HG02885 (cell line): ENCODE measurements around the gene COL16A1.

Source experiments
- ATAC-seq: cut with Tn5 transposase; IDR thresholded peaks from one replicate; pipeline ENCODE4 v1.9.1; 2021; ENCODE audit warnings: mild to moderate bottlenecking; ENCODE audit not compliant: unreplicated experiment, poor library complexity

The COL16A1 gene

GRCh38 chr1:31669433-31669785 is 34.4 kb downstream of the COL16A1 start:
- ATAC-seq, result no peak

- ATAC-seq, result no peak
Observed at GRCh38 chr1:31668303-31668883, 35.4 kb downstream of the COL16A1 start.

GRCh38 chr1:31667065-31667785 is 36.6 kb downstream of the COL16A1 start:
- ATAC-seq, result no peak

- ATAC-seq, result no peak
Observed at GRCh38 chr1:31666263-31666963, 37.4 kb downstream of the COL16A1 start.

GRCh38 chr1:31665234-31665878 is 38.5 kb downstream of the COL16A1 start:
- ATAC-seq, result no peak

- ATAC-seq, result no peak
Observed at GRCh38 chr1:31664528-31664927, 39.3 kb downstream of the COL16A1 start.

- ATAC-seq, result no peak
Observed at GRCh38 chr1:31663622-31664452, 40.0 kb downstream of the COL16A1 start.

- ATAC-seq, result no peak
Observed at GRCh38 chr1:31662463-31662862, 41.4 kb downstream of the COL16A1 start.

GRCh38 chr1:31661856-31662255 is 42.0 kb downstream of the COL16A1 start:
- no peak for ATAC-seq

GRCh38 chr1:31660871-31661455 is 42.9 kb downstream of the COL16A1 start:
- ATAC-seq, result no peak

- no peak for ATAC-seq
Observed at GRCh38 chr1:31659889-31660288, 43.9 kb downstream of the COL16A1 start.

- no peak for ATAC-seq
Observed at GRCh38 chr1:31658721-31659120, 45.1 kb downstream of the COL16A1 start.

- no peak for ATAC-seq
Observed at GRCh38 chr1:31657972-31658510, 45.8 kb downstream of the COL16A1 start.

GRCh38 chr1:31657020-31657804 is 46.6 kb downstream of the COL16A1 start:
- ATAC-seq, result no peak

GRCh38 chr1:31655756-31656155 is 48.1 kb downstream of the COL16A1 start:
- no peak for ATAC-seq

- ATAC-seq, result no peak
Observed at GRCh38 chr1:31655104-31655503, 48.7 kb downstream of the COL16A1 start.

GRCh38 chr1:31654474-31654776 is 49.4 kb downstream of the COL16A1 start:
- ATAC-seq, result no peak

- ATAC-seq, result no peak
Observed at GRCh38 chr1:31653717-31654473, 49.9 kb downstream of the COL16A1 start.
